Pancreas (tissue), 10 donors: ENCODE results near the gene TMEM247. TPM values are rescaled to one million over a fixed set of nuclear protein-coding genes. Genes with fewer than 3 reads are reported as not detected.

Source experiments
- ATAC-seq, 4 donors: fragments of 200-7000 bp; cut with Tn5 transposase; one replicate each; pipeline versions ENCODE4 v1.8.0 to v1.9.1; 2020; ENCODE audit warnings: mild to moderate bottlenecking in 4 of 4, moderate library complexity in 4 of 4
- DNase-seq, 6 donors: peaks; one replicate each; pipeline ENCODE4 v3.0.0-alpha.2; 2020
- FAIRE-seq: peaks from 2 replicates; lab custom pipeline; 2012; peaks lifted over from hg19 to GRCh38; lab: Jason Lieb, UNC
- H3K27ac ChIP-seq, 4 donors: fragments of 200-600 bp; sonication (generic); 1 replicate in 3 of 4; 2 replicates in 1 of 4; pipeline versions ENCODE4 v1.5.0 to v1.8.0; 2020
- H3K27me3 ChIP-seq, 4 donors: fragments of 200-600 bp; one replicate each; pipeline ENCODE4 v1.8.0; 2021
- H3K36me3 ChIP-seq, 3 donors: fragments of 200-600 bp; sonication (generic) in 1 of 3; one replicate each; pipeline versions ENCODE4 v1.5.0 to v1.8.0; 2020 to 2021
- H3K4me1 ChIP-seq, 3 donors: fragments of 200-600 bp; one replicate each; pipeline ENCODE4 v1.8.0; 2021
- H3K4me3 ChIP-seq, 4 donors: fragments of 200-600 bp; sonication (generic) in 2 of 4; one replicate each; pipeline versions ENCODE4 v1.5.0 to v1.8.0; 2020 to 2021
- H3K9me3 ChIP-seq, 4 donors: fragments of 200-600 bp; one replicate each; pipeline ENCODE4 v1.8.0; 2021
- CTCF ChIP-seq, 4 donors: fragments of 200-600 bp; sonication (generic) in 3 of 4; IDR thresholded peaks; one replicate each; pipeline versions ENCODE4 v1.5.0 to v1.8.0; 2021; ENCODE audit warnings: antibody characterized with exemption in 4 of 4
- WGBS, 2 donors: extraction: QIAGEN DNeasy Blood & Tissue Kit; methylation state at CpG; one replicate each; pipeline ENCODE4 v1.1.7; 2013; 5-methylcytosine and 5-hydroxymethylcytosine counted together
- intact Hi-C, 3 donors: fragments of 100-400 bp; cut with DNase I; formaldehyde crosslinking; loops; one replicate each; pipeline versions ENCODE4 v1.11.1 to v1.14.2; 2022
- polyA plus RNA-seq, 2 donors: library from polyadenylated mRNA; stranded (reverse); fragments of 200-250 nt; gene quantifications; one replicate each; pipeline ENCODE4 v1.2.3, GENCODE V29; 2013
- total RNA-seq, 6 donors: library from RNA; stranded (reverse); fragmentation: NEBNext Ultra II Directional in 4 of 6; extraction: Animal tissue kit (Norgen Biotek cat#: 25700) in 4 of 6; gene quantifications; one replicate each; pipeline versions ENCODE4 v1.2.1 to v1.2.4, GENCODE V29; 2021 to 2023
- donor health status: healthy with polysubstance abuse.
- donor health status: DM: no; HTN: no; CAD: no; lungs with moderate emphysema.
- donor health status: DM: no; HTN: no; CAD: no.
- donor health status: control.
- donor health status: control.
- donor health status: Bipolar disorder and iron deficiency.
- donor health status: DM: yes; HTN: yes; CAD: no.
- donor health status: DM: no; HTN: no; CAD: no.
- donor health status: DM: no; HTN: no; CAD: no.
- donor health status: DM: yes; HTN: yes; CAD: no.

The TMEM247 gene
- total and polyA plus RNA-seq, 8 donors = not detected

- no peak for TF ChIP-seq CTCF (IDR thresholded peaks at IDR 0.05)
- H3K27ac ChIP-seq = no peak overlapping the region
- no peaks in the 10 kb centered on the region for H3K27me3 ChIP-seq
- H3K9me3 ChIP-seq = no peaks in the 10 kb centered on the region
- no peak for ATAC-seq
- intact Hi-C loops = no loop called here
- H3K4me3 ChIP-seq = no peak overlapping the region
- FAIRE-seq = no peak
- no peak for DNase-seq
- H3K4me1 ChIP-seq = no peaks in the 10 kb centered on the region
- WGBS, 2 donors = 90 to 93% methylated on average over 7 of the region's 7 CpGs
- no peaks in the 10 kb centered on the region for H3K36me3 ChIP-seq
Measured at GRCh38 chr2:46530639-46531038, 51.3 kb downstream of the TMEM247 start.

DNA sequence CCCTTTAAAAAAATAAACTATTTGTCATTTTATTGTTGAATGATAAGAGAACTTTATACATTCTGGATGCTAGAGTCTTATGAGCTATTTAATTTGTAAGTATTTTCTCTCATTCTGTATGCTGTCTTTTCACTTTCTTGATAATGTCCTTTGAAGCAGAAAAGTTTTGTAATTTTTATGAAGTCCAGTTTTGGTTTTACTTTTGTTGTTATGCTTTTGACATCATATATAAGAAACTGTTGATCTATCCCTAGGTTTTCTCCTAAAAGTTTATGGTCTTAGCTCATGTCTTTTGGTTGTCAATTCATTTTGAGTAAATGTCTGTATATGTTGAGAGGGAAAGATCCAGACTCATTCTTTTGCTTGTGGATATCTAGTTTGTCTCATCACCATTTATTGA is 52.5 kb downstream of the TMEM247 start:
- Histone ChIP-seq H3K27me3 (no peaks in the 10 kb centered on the region), H3K9me3 (no peaks in the 10 kb centered on the region), H3K36me3 (no peaks in the 10 kb centered on the region), H3K4me1 (no peaks in the 10 kb centered on the region), H3K27ac (no peak overlapping the region), H3K4me3 (no peak overlapping the region)
- no peak for ATAC-seq
- no peak for DNase-seq
- intact Hi-C loops = no loop called here
- no peak for TF ChIP-seq CTCF (IDR thresholded peaks at IDR 0.05)
- FAIRE-seq = no peak

Other genes starting within 250 kb of the TMEM247 start
- gene EPAS1, start 182.2 kb upstream of the TMEM247 start, total RNA-seq = 100 to 1,000 TPM in 2 of 6 donors, 10 to 100 TPM in 4; 61.8 to 165 (median 85.8) TPM
- gene EPAS1, start 182.2 kb upstream of the TMEM247 start, polyA plus RNA-seq = 10 to 100 TPM; 35.6 to 69.1 TPM
- gene RHOQ, start 62.9 kb downstream of the TMEM247 start, total RNA-seq = 10 to 100 TPM; 16.9 to 37.5 (median 18.8) TPM
- gene RHOQ, start 62.9 kb downstream of the TMEM247 start, polyA plus RNA-seq = 10 to 100 TPM; 16.7 to 16.8 TPM
- gene ATP6V1E2, start 63.0 kb downstream of the TMEM247 start, total RNA-seq = 1 to 10 TPM; 3.4 to 5.2 (median 4.1) TPM
- 1 to 10 TPM; 2.0 to 3.6 TPM for gene ATP6V1E2, start 63.0 kb downstream of the TMEM247 start, polyA plus RNA-seq
- gene PIGF, start 137.5 kb downstream of the TMEM247 start, total RNA-seq = 10 to 100 TPM in 3 of 6 donors, 1 to 10 TPM in 3; 8.1 to 13.3 (median 9.8) TPM
- 10 to 100 TPM in 1 of 2 donors, 1 to 10 TPM in 1; 5.0 to 14.4 TPM for gene PIGF, start 137.5 kb downstream of the TMEM247 start, polyA plus RNA-seq
- gene CRIPT, start 137.7 kb downstream of the TMEM247 start, total RNA-seq = 10 to 100 TPM in 1 of 6 donors, 1 to 10 TPM in 5; 4.0 to 10.3 (median 5.1) TPM
- gene CRIPT, start 137.7 kb downstream of the TMEM247 start, polyA plus RNA-seq = 1 to 10 TPM; 5.6 to 7.3 TPM
- 10 to 100 TPM in 1 of 6 donors, 1 to 10 TPM in 5; 4.2 to 10.2 (median 5.9) TPM for gene SOCS5, start 219.7 kb downstream of the TMEM247 start, total RNA-seq
- gene SOCS5, start 219.7 kb downstream of the TMEM247 start, polyA plus RNA-seq = 1 to 10 TPM; 2.3 to 5.2 TPM